HG03175 (cell line): ENCODE measurements around the gene SIGLECL1.

Source experiments
- ATAC-seq: cut with Tn5 transposase; IDR thresholded peaks from one replicate; pipeline ENCODE4 v1.9.1; 2021; ENCODE audit warnings: mild to moderate bottlenecking, moderate library complexity; ENCODE audit not compliant: unreplicated experiment

Gene SIGLECL1

DNA sequence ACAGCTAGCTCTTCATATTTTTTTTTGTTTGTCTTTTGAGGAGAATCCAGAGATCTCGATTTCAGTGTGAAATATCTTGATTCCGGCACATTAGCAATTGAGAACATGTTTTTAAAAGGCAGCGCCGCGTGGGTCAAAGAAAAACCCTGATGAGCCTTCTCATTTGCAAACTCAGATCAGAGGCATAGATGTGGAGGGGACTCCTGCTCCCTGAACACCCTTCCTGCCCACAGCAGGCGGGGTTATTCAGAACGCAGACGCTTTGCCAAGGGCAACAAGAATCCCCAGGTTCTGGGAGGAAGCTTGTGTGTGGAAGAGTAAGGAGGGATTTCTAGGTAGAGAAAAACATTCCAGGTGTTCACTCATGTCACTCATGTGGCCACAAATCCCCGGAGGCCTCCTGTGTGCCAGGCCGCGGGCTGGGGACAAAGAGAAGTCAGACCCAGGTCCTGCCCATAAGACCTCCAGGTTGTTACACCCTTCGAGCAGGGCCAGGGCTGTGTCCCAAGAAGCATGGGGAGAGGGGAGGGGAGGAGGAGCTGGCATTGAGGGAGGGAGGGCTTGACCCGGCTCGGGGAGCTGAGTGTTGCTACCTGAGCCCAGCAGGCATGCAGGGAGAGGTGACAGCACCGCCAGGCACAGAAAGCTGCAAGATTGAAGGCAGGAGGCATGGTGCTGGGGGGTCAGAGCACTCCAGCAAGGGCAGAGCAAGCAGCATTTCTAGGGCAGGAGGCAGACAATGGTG is 44.7 kb downstream of the SIGLECL1 start:
- ATAC-seq: no peak

DNA sequence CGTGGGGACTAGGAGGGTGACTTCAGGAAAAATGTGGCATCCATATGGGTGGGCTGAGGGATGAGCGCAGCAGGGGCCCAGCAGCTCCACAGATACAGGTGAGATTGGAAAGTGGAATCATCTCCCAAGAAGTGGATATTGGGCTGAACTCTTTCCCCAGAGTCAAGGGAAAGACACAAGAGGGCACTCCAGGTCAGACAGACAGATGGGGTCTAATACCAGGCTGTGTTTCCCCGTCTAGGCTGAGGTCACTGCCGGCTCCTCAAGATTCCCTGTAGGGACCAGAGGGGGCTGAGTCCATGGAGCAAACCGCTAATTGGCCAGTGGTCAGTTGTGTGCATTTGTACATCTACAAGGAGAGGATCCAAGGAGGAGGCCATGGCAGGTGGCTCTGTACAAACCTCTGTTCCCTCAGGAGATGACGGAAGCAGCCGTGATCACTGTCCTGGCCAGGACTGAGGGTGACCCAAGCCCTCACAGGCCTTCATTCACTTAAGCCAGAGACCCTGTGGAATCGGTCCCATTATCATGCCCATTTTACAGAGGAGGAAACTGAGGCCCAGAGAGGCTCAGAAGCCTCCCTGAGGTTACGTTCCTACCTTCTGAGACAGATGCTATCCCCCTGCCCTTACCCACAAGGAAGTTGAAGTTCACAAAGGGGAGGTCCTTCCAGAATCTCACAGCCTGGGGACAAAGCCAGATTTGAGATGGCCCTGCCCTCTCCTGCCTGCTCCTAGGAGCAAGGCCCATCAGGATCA is 45.6 kb downstream of the SIGLECL1 start:
- ATAC-seq: no peak

- no peak for ATAC-seq
These were observed 46.5 kb downstream of the SIGLECL1 start for GRCh38 chr19:51297406-51297805.

- no peak for ATAC-seq
These were observed 50.4 kb downstream of the SIGLECL1 start for GRCh38 chr19:51301266-51301665.

GRCh38 chr19:51305479-51305878 is 54.6 kb downstream of the SIGLECL1 start:
- no peak for ATAC-seq

DNA sequence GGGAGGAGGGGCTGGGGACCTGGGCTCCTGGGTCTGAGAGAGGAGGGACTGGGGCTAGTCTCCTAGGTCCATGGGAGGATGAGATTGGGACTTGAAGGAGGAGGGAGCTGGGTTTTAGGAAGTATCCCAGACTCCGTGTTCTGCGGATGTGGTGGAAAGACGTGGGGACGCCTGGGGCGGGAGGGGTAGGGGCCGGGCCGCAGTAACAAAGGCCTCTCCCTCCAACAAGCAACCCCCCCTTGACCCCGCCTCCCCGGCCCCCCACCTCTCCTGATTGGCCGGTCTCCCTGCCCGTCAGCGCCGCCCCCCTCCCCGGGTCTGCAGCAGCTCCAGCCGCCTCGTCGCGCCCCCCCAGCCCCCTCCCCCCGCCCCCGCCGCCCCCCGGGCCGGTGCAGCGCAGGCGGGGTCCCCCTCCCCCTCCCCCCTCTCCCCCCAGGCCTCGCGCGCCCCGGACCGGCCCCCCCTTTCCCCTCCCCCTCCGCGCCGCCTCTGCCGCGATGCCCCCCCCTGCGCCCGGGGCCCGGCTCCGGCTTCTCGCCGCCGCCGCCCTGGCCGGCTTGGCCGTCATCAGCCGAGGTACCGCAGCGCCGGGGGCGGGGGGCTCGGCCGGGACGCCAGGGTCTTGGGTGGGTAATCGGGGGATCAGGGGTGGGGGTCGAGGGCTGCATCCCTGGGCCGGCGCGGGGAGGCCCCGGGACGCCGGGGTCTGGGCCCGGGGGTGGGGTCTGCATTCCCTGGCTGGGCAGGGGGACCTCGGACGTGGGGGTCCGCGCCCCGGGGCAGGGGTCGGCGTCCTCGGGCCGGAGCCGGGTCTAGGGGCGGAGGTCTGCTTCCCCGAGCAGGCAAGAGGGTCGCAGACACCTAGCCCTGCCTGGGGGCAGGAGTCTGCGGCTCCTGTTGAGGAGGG is 60.7 kb downstream of the SIGLECL1 start, which contains the start of gene IGLON5:
IGLON5 (plus strand) TSS at position 294 of the 907 bp plus-strand sequence; CDS start at position 498, 204 bp downstream.
- no peak for ATAC-seq

GRCh38 chr19:51316688-51317087 is 65.8 kb downstream of the SIGLECL1 start:
- no peak for ATAC-seq

- no peak for ATAC-seq
These were observed 66.5 kb downstream of the SIGLECL1 start for GRCh38 chr19:51317376-51317775.

- ATAC-seq: no peak
These were observed 67.1 kb downstream of the SIGLECL1 start for GRCh38 chr19:51317968-51318367.
